Astrocyte (in vitro differentiated cells and primary cell): Measurements from ENCODE around the gene CHD6.

ENCODE experiments used
- CTCF ChIP-seq: IDR thresholded peaks from 2 replicates; pipeline ENCODE4 v1.5.1; 2011; ENCODE audit warnings: low read depth, mild to moderate bottlenecking, inconsistent platforms, low read length, moderate library complexity; ENCODE audit not compliant: insufficient read depth
- EZH2 ChIP-seq: IDR thresholded peaks from 2 replicates; pipeline ENCODE4 v1.6.1; 2012; ENCODE audit warnings: mild to moderate bottlenecking, low read length, inconsistent platforms; ENCODE audit not compliant: insufficient read depth

GRCh38 chr20:41392871-41393704, 225.1 kb downstream of the CHD6 start:
- TF ChIP-seq CTCF (no peak), EZH2 (no peak)
